Stimulated activated naive B cell treated with anti-CD40 and anti-IgM and Interleukin-4, amounts not matched to agents 10 μg/mL and 1 μg/mL and 100 μg/mL, for 72 hours (primary cell): ENCODE data around the gene UGT3A2.

Experiments used
- ATAC-seq, 2 donors: fragments of 150-1000 bp; cut with Tn5 transposase; replicated peaks; 2 replicates each; pipeline ENCODE4 v1.10.0; 2021; ENCODE audit warnings: moderate library complexity in 1 of 2
- DNase-seq: peaks from one replicate; pipeline ENCODE4 v3.0.0; 2021
- H3K27ac Mint-ChIP-seq: one replicate; pipeline ENCODE4 v1.8.0; 2022; ENCODE audit warnings: mild to moderate bottlenecking, mixed read lengths
- H3K27me3 Mint-ChIP-seq, 2 donors: one replicate each; pipeline ENCODE4 v1.8.0; 2022; ENCODE audit warnings: mixed read lengths in 2 of 2
- H3K36me3 Mint-ChIP-seq, 2 donors: one replicate each; pipeline ENCODE4 v1.8.0; 2022; ENCODE audit warnings: mixed read lengths in 2 of 2, mild to moderate bottlenecking in 1 of 2
- H3K4me1 Mint-ChIP-seq, 2 donors: one replicate each; pipeline ENCODE4 v1.8.0; 2022; ENCODE audit warnings: mixed read lengths in 2 of 2, mild to moderate bottlenecking in 1 of 2
- H3K4me3 Mint-ChIP-seq, 2 donors: one replicate each; pipeline ENCODE4 v1.8.0; 2022; ENCODE audit warnings: mild to moderate bottlenecking in 2 of 2, mixed read lengths in 2 of 2, moderate library complexity in 1 of 2
- H3K9me3 Mint-ChIP-seq, 2 donors: one replicate each; pipeline ENCODE4 v1.8.0; 2022; ENCODE audit warnings: mixed read lengths in 2 of 2, mild to moderate bottlenecking in 1 of 2

UGT3A2 gene

GRCh38 chr5:36007366-36007765 lies 59.3 kb downstream of the UGT3A2 start:
- Mint-ChIP-seq H3K36me3 (peaks cover 0 to 9% of the 10 kb centered on the region in 2 donors), H3K9me3 (peaks cover 14 to 16% of the 10 kb centered on the region in 2 donors), H3K27me3 (peaks cover 0 to 6% of the 10 kb centered on the region in 2 donors), H3K4me1 (no peaks in the 10 kb centered on the region), H3K4me3 (no peak overlapping the region), H3K27ac (no peak overlapping the region)
- DNase-seq (no peak), ATAC-seq (no peak)

GRCh38 chr5:36006163-36006562 lies 60.5 kb downstream of the UGT3A2 start:
- Mint-ChIP-seq H3K4me3 (no peak overlapping the region), H3K9me3 (peaks cover 11 to 14% of the 10 kb centered on the region in 2 donors), H3K36me3 (peaks cover 0 to 9% of the 10 kb centered on the region in 2 donors), H3K27ac (no peak overlapping the region), H3K27me3 (peaks cover 0 to 6% of the 10 kb centered on the region in 2 donors), H3K4me1 (no peaks in the 10 kb centered on the region)
- no peak for ATAC-seq
- no peak for DNase-seq

GRCh38 chr5:36001032-36001431 lies 65.7 kb downstream of the UGT3A2 start:
- Mint-ChIP-seq H3K4me1 (no peaks in the 10 kb centered on the region), H3K27ac (no peak overlapping the region), H3K36me3 (no peaks in the 10 kb centered on the region), H3K9me3 (no peaks in the 10 kb centered on the region), H3K4me3 (no peak overlapping the region), H3K27me3 (peaks cover 0 to 6% of the 10 kb centered on the region in 2 donors)
- ATAC-seq (no peak), DNase-seq (no peak)

GRCh38 chr5:35999547-35999946 lies 67.1 kb downstream of the UGT3A2 start:
- Mint-ChIP-seq H3K27ac (no peak overlapping the region), H3K9me3 (no peaks in the 10 kb centered on the region), H3K4me3 (no peak overlapping the region), H3K36me3 (no peaks in the 10 kb centered on the region), H3K27me3 (peaks cover 0 to 6% of the 10 kb centered on the region in 2 donors), H3K4me1 (no peaks in the 10 kb centered on the region)
- DNase-seq (no peak), ATAC-seq (no peak)

DNA sequence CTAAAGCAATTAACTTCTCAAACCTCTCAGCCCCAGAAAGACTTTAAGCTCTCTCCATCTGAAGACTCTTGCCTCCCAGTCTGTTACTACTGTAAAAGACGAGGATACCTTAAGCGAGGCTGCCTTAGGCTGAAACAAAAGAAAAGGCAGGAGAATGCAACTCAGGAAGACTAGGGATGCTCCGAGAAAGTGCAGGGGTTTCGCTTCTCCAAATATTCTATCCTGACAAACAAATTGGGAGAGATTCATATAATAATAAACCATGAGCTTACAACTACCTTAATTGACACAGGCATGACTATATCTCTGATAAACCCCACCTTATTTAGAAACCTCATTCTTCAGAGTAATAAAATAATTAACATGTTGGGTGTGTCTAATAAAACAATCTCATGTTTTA lies 70.6 kb downstream of the UGT3A2 start:
- Mint-ChIP-seq H3K27ac (no peak overlapping the region), H3K4me3 (no peak overlapping the region), H3K27me3 (peaks cover 7 to 9% of the 10 kb centered on the region in 2 donors), H3K36me3 (no peaks in the 10 kb centered on the region), H3K4me1 (no peaks in the 10 kb centered on the region), H3K9me3 (no peaks in the 10 kb centered on the region)
- ATAC-seq = no peak
- no peak for DNase-seq

- no peak for ATAC-seq
- Mint-ChIP-seq H3K4me1 (no peaks in the 10 kb centered on the region), H3K4me3 (no peak within 1 kb of the TSS), H3K27me3 (peaks cover 9 to 26% of the 10 kb centered on the region in 2 donors), H3K9me3 (no peaks in the 10 kb centered on the region), H3K36me3 (no peaks in the 10 kb centered on the region), H3K27ac (no peak within 1 kb of the TSS)
- no peak for DNase-seq
Measured at GRCh38 chr5:35990941-35991611, 75.6 kb downstream of the UGT3A2 start, which contains the start of gene UGT3A1. Gene UGT3A1 (minus strand): TSS chr5:35991390. CDS start chr5:35991240, 150 bp downstream.

DNA sequence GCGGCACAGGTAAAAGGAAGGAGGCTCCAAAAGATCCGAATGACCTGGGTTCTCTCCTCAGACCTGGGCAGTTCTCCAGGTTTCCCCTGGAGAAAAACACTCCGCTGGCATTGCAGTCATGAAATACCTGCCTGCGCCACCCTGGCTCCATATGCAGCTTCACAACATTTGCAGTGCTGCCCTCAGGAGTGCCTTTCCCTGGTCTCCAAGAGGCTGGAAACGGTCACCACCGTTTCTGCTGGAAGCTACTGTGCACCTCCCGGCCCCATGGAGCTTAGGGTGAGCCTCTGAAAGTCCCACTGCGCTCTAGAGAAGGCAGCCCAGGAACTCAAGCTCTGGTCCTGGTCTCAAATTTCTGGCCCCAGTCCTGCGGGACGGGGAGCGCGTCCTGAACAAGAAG lies 76.2 kb downstream of the UGT3A2 start:
- H3K27me3 Mint-ChIP-seq = peaks cover 9 to 26% of the 10 kb centered on the region in 2 donors
- no peaks in the 10 kb centered on the region for H3K4me1 Mint-ChIP-seq
- ATAC-seq (no peak), DNase-seq (no peak)
- no peaks in the 10 kb centered on the region for H3K36me3 Mint-ChIP-seq
- H3K27ac Mint-ChIP-seq = no peak overlapping the region
- no peaks in the 10 kb centered on the region for H3K9me3 Mint-ChIP-seq
- H3K4me3 Mint-ChIP-seq = no peak overlapping the region

DNA sequence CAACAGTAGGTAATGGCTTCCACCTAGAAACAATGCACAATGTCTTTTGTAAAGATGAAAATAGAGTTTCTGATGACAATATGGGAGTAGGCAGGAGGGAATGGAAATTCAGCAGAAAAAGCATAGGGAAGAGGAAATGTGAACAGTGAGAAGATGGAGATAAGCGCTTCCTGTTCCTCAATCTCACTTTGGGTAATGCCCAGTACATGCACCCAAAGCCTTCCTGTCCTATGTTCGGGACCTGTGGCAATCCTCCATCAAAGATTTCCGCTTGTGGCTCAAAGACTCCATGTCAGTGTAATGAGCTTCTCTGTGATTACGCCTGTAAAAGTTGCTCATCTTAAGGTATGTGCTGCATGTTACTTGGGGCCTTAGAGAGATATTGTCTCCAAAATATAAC lies 78.2 kb downstream of the UGT3A2 start:
- no peak overlapping the region for H3K4me3 Mint-ChIP-seq
- H3K27me3 Mint-ChIP-seq = peaks cover 9 to 26% of the 10 kb centered on the region in 2 donors
- H3K9me3 Mint-ChIP-seq = peaks cover 0 to 1% of the 10 kb centered on the region in 2 donors
- H3K27ac Mint-ChIP-seq = no peak overlapping the region
- ATAC-seq = no peak
- no peaks in the 10 kb centered on the region for H3K4me1 Mint-ChIP-seq
- H3K36me3 Mint-ChIP-seq = no peaks in the 10 kb centered on the region
- DNase-seq = no peak

GRCh38 chr5:35987776-35988175 lies 78.9 kb downstream of the UGT3A2 start:
- H3K27me3 Mint-ChIP-seq = peaks cover 9 to 26% of the 10 kb centered on the region in 2 donors
- H3K27ac Mint-ChIP-seq = no peak overlapping the region
- H3K36me3 Mint-ChIP-seq = peaks cover 2% of the 10 kb centered on the region in 2 donors

More at GRCh38 chr5:35987776-35988175, 78.9 kb downstream of the UGT3A2 start:
- no peaks in the 10 kb centered on the region for H3K4me1 Mint-ChIP-seq
- no peak for ATAC-seq
- H3K9me3 Mint-ChIP-seq = peaks cover 2 to 4% of the 10 kb centered on the region in 2 donors
- no peak for DNase-seq
- H3K4me3 Mint-ChIP-seq = no peak overlapping the region
